ENCODE data around the gene TRIL.

DNA sequence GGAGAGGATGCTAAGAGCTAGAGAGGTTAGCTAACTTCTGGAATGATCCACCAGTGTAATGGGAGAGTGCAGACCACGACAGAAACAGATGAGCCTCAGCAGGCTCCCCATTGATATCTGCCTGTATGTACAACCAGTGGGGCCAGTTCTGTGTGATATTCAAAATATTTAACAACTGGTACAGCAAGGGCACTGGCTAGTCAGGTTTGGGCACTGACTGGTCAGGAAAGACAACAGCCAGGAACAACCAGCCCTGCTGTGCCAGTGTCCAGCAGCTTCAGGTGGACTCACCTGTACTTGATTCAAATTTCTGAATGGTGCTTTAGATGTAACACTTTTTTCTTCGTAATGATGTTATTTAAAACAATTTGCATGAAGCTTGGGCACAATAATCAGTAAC, 5.9 kb upstream of the TRIL start:
- no peak for TF ChIP-seq POLR2A (IDR thresholded peaks at IDR 0.05)
- TF ChIP-seq, protein P1, sequence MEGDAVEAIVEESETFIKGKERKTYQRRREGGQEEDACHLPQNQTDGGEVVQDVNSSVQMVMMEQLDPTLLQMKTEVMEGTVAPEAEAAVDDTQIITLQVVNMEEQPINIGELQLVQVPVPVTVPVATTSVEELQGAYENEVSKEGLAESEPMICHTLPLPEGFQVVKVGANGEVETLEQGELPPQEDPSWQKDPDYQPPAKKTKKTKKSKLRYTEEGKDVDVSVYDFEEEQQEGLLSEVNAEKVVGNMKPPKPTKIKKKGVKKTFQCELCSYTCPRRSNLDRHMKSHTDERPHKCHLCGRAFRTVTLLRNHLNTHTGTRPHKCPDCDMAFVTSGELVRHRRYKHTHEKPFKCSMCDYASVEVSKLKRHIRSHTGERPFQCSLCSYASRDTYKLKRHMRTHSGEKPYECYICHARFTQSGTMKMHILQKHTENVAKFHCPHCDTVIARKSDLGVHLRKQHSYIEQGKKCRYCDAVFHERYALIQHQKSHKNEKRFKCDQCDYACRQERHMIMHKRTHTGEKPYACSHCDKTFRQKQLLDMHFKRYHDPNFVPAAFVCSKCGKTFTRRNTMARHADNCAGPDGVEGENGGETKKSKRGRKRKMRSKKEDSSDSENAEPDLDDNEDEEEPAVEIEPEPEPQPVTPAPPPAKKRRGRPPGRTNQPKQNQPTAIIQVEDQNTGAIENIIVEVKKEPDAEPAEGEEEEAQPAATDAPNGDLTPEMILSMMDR (IDR thresholded peaks at IDR 0.05 in 4 of 5, conservative IDR thresholded peaks at IDR 0.05 in 1 of 5), result no peak

All from gastrocnemius medialis (tissue), 4 donors.